ENCODE data around the gene PSMD5.

DNA sequence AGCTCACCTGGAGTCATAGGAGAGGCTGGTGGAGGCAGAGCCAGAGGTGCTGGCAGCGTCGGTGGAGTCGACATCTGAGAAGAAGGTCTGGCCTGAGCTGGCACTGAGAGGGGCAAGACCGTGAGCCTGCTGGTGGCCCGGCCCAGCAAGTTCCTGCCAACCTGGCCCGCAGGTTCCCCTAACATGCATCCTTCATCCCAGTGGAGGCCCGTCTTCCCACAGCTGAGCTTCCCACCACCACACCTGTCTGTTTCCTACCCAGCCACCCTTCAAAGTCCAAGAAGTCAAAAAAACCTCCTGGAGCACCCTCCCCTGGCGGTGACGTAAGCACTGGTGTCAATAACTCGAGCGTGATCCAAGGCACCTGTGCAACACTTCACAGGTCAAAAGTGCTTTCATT, 17.4 kb upstream of the PSMD5 start:
- TF ChIP-seq, protein P1, sequence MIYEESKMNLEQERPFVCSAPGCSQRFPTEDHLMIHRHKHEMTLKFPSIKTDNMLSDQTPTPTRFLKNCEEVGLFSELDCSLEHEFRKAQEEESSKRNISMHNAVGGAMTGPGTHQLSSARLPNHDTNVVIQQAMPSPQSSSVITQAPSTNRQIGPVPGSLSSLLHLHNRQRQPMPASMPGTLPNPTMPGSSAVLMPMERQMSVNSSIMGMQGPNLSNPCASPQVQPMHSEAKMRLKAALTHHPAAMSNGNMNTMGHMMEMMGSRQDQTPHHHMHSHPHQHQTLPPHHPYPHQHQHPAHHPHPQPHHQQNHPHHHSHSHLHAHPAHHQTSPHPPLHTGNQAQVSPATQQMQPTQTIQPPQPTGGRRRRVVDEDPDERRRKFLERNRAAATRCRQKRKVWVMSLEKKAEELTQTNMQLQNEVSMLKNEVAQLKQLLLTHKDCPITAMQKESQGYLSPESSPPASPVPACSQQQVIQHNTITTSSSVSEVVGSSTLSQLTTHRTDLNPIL (CRISPR knock-in tag; IDR thresholded peaks at IDR 0.05; ENCODE audit: low read depth), result no peak
- TF ChIP-seq, protein P2, sequence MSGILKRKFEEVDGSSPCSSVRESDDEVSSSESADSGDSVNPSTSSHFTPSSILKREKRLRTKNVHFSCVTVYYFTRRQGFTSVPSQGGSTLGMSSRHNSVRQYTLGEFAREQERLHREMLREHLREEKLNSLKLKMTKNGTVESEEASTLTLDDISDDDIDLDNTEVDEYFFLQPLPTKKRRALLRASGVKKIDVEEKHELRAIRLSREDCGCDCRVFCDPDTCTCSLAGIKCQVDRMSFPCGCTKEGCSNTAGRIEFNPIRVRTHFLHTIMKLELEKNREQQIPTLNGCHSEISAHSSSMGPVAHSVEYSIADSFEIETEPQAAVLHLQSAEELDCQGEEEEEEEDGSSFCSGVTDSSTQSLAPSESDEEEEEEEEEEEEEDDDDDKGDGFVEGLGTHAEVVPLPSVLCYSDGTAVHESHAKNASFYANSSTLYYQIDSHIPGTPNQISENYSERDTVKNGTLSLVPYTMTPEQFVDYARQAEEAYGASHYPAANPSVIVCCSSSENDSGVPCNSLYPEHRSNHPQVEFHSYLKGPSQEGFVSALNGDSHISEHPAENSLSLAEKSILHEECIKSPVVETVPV (CRISPR knock-in tag; IDR thresholded peaks at IDR 0.05), result no peak
- TF ChIP-seq ISL1 (CRISPR knock-in tag; IDR thresholded peaks at IDR 0.05), result no peak
- TF ChIP-seq TCF4 (CRISPR knock-in tag; IDR thresholded peaks at IDR 0.05; ENCODE audit: borderline replicate concordance), result no peak
- TF ChIP-seq ARNTL (CRISPR knock-in tag; IDR thresholded peaks at IDR 0.05; ENCODE audit: borderline replicate concordance, low read depth), result no peak
- no peak for TF ChIP-seq ZFP30 (CRISPR knock-in tag; IDR thresholded peaks at IDR 0.05)
- no peak for TF ChIP-seq BACH2 (CRISPR knock-in tag; IDR thresholded peaks at IDR 0.05; ENCODE audit: borderline replicate concordance)
- TF ChIP-seq, protein P3, sequence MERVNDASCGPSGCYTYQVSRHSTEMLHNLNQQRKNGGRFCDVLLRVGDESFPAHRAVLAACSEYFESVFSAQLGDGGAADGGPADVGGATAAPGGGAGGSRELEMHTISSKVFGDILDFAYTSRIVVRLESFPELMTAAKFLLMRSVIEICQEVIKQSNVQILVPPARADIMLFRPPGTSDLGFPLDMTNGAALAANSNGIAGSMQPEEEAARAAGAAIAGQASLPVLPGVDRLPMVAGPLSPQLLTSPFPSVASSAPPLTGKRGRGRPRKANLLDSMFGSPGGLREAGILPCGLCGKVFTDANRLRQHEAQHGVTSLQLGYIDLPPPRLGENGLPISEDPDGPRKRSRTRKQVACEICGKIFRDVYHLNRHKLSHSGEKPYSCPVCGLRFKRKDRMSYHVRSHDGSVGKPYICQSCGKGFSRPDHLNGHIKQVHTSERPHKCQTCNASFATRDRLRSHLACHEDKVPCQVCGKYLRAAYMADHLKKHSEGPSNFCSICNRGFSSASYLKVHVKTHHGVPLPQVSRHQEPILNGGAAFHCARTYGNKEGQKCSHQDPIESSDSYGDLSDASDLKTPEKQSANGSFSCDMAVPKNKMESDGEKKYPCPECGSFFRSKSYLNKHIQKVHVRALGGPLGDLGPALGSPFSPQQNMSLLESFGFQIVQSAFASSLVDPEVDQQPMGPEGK (CRISPR knock-in tag; IDR thresholded peaks at IDR 0.05; ENCODE audit: borderline replicate concordance), result no peak
- TF ChIP-seq, protein P4, sequence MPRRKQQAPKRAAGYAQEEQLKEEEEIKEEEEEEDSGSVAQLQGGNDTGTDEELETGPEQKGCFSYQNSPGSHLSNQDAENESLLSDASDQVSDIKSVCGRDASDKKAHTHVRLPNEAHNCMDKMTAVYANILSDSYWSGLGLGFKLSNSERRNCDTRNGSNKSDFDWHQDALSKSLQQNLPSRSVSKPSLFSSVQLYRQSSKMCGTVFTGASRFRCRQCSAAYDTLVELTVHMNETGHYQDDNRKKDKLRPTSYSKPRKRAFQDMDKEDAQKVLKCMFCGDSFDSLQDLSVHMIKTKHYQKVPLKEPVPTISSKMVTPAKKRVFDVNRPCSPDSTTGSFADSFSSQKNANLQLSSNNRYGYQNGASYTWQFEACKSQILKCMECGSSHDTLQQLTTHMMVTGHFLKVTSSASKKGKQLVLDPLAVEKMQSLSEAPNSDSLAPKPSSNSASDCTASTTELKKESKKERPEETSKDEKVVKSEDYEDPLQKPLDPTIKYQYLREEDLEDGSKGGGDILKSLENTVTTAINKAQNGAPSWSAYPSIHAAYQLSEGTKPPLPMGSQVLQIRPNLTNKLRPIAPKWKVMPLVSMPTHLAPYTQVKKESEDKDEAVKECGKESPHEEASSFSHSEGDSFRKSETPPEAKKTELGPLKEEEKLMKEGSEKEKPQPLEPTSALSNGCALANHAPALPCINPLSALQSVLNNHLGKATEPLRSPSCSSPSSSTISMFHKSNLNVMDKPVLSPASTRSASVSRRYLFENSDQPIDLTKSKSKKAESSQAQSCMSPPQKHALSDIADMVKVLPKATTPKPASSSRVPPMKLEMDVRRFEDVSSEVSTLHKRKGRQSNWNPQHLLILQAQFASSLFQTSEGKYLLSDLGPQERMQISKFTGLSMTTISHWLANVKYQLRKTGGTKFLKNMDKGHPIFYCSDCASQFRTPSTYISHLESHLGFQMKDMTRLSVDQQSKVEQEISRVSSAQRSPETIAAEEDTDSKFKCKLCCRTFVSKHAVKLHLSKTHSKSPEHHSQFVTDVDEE (CRISPR knock-in tag; IDR thresholded peaks at IDR 0.05), result no peak
- TF ChIP-seq PPARA (CRISPR knock-in tag; IDR thresholded peaks at IDR 0.05; ENCODE audit: borderline replicate concordance), result no peak
- no peak for TF ChIP-seq ZNF8 (CRISPR knock-in tag; IDR thresholded peaks at IDR 0.05)
- TF ChIP-seq RARB (CRISPR knock-in tag; IDR thresholded peaks at IDR 0.05), result no peak

Data from SK-N-SH treated with all-trans-retinoic acid at 6 μM for 48 hours (cell line).